A673 (cell line): Measurements from ENCODE around the gene TSPAN13.

Experiments used
- CTCF ChIP-seq: fragments of 300-800, 200-600 bp; sonication (generic); conservative IDR thresholded peaks from 2 replicates; pipeline ENCODE4 v1.5.1; 2017; ENCODE audit warnings: low read depth, mild to moderate bottlenecking, antibody characterized with exemption, low read length, moderate library complexity, mixed read lengths
- EZH2 ChIP-seq: fragments of 200-600 bp; sonication (generic); IDR thresholded peaks from 2 replicates; pipeline ENCODE4 v1.6.1; 2017; ENCODE audit warnings: borderline replicate concordance, low read depth, mild to moderate bottlenecking, mixed read lengths, antibody characterized with exemption, low read length; ENCODE audit not compliant: poor library complexity, severe bottlenecking

GRCh38 chr7:16787127-16787526, 33.6 kb downstream of the TSPAN13 start:
- TF ChIP-seq EZH2 (no peak), CTCF (no peak)
